Mesangial cell (primary cell): ENCODE measurements around the gene ABCB9. TPM values are rescaled to one million over a fixed set of nuclear protein-coding genes. Genes with fewer than 3 reads are reported as not detected.

Experiments used
- total RNA-seq: library from RNA; depleted of rRNA; stranded (reverse); fragments of >200 nt; gene quantifications from 2 replicates; pipeline ENCODE4 v1.2.3, GENCODE V29; 2015

ABCB9 gene
- total RNA-seq, result 7.0 and 9.1 TPM in 2 replicates

DNA sequence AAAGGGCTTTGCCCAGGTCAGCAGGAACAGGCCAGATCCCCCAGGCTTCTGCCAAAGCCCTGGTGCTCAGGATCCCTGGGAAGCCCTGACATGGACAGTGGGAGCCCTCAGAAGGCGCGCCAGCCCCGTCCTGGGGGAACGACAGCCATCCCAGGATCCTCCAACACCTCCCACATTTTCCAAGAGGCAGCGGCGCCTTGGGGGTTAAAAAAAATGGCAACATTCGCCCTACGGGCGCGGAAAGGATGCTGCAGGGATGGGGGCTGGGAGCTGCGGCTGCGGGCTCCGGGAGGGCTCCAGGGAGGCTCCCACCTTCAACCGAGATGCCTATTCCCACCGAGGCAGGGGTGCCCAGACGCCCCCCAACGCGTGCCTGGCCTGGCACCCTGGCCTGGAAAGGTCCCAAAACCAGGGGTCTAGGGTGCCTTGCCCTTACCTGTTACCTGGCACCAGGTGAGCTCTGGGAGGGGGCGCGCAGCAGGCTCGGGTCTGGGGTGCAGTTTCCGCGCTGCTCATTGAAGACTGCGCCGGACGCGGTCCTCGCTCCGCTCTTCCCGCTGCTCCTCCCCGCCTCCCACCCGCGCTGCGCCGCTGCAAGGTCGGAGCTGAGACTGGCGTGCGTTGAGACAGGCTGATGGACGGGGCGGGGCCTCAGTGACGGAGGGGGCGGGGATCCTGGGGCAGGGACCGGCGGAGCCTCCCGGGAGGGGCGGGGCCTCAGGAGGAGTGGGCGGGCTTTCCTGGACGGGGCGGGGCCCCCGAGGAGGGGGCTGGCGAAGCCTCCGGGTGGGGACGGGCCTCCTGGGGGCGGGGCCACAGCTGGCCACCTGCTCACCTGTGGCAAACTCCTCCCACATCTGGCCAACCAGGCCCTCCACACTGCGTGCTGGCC, at the start of gene ABCB9:
Gene ABCB9 (minus strand): TSS at position 613 of the 892 bp plus-strand sequence. CDS start 6,228 bp downstream, outside the sequence.

DNA sequence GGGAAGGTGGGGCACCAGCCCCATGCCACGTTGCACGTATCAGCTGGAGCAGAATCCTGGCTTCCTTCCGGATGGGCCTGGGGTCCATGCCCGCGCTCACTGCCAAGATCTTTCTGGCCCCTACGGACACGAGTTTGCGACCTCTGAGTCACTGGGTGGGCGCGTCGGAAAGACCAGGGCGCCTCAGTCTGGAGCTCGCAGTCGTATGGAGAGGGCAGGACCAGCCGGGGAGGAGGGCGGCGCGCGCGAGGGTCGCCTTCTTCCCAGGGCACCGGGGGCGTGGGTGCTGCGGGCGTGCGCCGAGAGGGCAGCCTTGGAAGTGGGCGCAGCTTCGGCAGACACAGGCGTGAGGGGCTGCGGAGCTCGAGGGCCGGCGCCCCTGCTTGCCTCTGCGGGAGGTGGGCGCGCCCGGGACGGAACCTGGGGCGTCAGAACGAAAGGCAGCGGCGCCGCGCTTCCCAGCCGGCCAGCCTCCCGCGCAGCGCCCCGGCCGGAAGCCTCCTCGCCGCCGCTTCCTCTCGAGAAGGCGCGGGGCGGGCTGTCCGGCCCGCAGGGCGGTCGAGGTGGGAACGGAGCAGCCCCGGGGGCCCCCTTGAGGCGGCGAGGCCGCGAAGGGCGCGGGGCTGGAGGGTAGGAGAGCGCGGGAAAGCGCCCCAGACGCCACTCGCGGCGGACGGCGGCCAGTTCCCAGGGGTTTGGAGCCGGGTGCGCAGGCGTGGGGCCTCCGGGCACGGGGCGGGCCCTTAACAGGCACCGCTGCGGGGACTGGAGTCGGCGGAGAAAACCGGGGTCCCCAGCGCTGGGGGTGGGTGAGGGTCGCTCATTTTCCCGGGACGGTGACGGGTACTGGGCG, 14.1 kb upstream of the ABCB9 start, which contains the start of gene ARL6IP4:
Gene ARL6IP4 (plus strand): TSS at position 499 of the 853 bp plus-strand sequence. CDS start 459 bp downstream, outside the sequence.

DNA sequence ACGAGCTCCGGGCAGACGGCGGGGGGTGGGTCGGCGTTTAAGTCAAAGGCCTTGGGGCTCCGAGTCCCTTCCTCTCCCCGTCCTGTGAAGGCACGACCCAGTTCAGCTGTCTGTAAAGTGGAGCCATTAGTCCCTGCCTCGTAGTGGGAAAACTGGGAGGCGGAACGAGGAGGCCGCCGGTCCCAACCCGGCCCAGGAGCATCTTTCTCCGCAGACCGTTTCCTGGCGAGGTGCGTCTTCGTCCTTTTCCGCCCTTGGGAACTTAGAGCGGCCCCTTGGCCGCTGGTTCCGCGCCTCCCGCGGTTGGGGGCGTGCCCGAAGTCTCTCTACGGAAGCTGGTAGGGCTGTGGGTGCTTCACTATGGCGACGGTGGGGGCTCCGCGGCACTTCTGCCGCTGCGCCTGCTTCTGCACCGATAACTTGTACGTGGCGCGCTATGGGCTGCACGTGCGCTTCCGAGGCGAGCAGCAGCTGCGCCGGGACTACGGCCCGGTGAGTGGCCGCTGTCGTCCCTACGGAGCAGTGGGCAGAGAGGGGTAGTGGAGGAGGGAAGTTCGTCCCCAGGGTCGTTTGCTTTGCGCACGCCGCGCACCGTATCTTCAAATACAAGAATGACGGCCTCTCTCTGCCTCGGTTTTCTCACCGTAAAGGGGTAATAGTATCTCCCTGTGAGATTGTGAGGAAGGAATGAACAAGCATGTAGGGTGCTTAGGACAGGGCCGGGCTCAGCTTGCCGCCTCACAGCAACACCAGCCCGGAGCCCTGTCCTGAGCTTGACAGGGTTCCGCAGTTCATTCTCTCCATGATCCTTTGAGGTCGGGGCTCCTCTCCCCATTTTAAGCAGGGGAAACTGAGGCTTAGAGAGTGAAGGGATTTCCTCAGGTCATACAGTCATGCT, 8.9 kb upstream of the ABCB9 start, which contains the start of gene OGFOD2:
Gene OGFOD2 (plus strand): TSS at position 353 of the 898 bp plus-strand sequence. CDS start 8 bp downstream, at position 361.

DNA sequence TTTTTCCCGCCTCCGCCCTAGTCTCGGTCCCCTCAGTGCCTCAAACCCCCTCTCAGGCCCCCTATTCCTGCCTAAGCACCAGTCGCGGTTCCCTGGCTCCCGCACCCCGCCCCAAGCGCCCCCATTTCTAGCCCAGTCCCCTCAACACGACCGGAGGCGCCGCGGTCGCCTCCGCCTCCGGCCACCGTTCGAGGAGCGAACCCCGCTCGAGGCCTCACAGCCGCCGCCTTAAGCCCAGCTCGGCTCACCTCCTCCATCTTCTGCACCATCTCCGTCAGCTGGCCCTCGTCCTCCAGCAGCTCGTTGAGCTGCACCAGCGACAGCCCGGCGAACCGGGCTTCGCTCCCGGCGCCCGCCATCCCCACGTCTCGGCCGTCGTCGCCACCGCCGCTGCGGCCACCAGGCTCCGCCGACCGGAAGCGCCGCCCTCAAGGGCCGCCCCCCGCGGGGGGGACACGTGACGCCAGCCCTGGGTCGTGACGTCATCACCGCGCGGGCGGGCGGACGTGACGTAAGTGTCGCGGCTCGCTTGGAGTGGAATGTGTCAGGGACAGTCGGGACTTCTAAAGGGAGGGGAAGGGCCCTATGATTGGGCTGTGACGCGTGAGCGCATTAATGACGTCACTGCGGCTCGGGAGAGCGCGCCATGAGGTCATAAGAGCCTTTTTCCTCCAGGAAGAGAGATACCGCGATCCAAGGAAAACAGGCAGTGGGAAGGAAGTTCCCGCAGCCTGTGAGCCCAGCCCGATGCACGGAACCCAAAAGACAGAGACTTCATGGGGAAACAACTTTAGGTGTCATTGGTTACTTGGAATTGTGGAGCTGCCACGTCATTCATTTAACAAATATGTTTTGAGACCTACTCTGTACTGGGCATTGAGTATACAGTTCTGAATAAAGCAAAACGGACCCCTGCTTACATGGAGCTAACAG, 70.3 kb downstream of the ABCB9 start, which contains the start of gene VPS37B:
Gene VPS37B (minus strand): TSS at position 421 of the 933 bp plus-strand sequence. CDS start 62 bp downstream, at position 359.

Other genes with a start within 250 kb of the ABCB9 start
- gene HCAR3, start 249.7 kb downstream of the ABCB9 start, total RNA-seq, result 0.16 TPM in 1 of 2 replicates, not detected in the other
- 1.8 and 3.4 TPM in 2 replicates for gene HCAR1, start 235.6 kb downstream of the ABCB9 start, total RNA-seq
- gene DENR, start 213.6 kb downstream of the ABCB9 start, total RNA-seq, result 21.9 and 31.1 TPM in 2 replicates
- 0.16 and 0.25 TPM in 2 replicates for gene CCDC62, start 191.9 kb downstream of the ABCB9 start, total RNA-seq
- gene HIP1R, start 131.0 kb downstream of the ABCB9 start, total RNA-seq, result 32.6 and 76.2 TPM in 2 replicates
- 32.3 and 33.6 TPM in 2 replicates for gene VPS37B, start 70.3 kb downstream of the ABCB9 start, total RNA-seq
- gene OGFOD2, start 8.8 kb upstream of the ABCB9 start, total RNA-seq, result 17.6 and 24.1 TPM in 2 replicates
- 114 and 140 TPM in 2 replicates for gene ARL6IP4, start 14.2 kb upstream of the ABCB9 start, total RNA-seq
- 4.9 and 10.1 TPM in 2 replicates for gene PITPNM2, start 184.6 kb upstream of the ABCB9 start, total RNA-seq